NCI-H2107 (cell line): ENCODE data around the gene LHCGR.
"Not testable (repeated sequence)": the region's sequence is repeated elsewhere in the genome, so short reads cannot be mapped to it uniquely, and the experiment has no call there.

Experiments used
- DNase-seq: peaks from one replicate; lab custom pipeline; 2025; lab: John Stamatoyannopoulos, UW

Gene LHCGR

GRCh38 chr2:48709096-48710034 lies 46.2 kb downstream of the LHCGR start:
- no peak for DNase-seq

DNA sequence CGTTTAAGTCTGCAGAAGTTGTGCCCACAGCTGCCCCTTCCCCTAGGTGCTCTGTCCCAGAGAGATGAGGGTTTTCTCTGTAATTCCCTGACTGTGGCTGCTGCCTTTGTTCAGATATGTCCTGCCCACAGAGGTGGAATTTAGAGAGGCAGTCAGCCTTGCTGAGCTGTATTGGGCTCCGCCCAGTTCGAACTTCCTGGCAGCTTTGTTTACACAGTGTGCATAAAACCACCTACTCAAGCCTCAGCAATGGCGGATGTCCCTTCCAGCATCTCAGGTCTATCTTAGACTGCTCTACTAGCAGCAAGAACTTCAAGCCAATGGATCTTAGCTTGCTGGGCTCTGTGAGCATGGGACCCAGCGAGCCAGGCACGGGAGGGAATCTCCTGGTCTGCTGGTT lies 48.1 kb downstream of the LHCGR start:
- DNase-seq, result no peak

DNA sequence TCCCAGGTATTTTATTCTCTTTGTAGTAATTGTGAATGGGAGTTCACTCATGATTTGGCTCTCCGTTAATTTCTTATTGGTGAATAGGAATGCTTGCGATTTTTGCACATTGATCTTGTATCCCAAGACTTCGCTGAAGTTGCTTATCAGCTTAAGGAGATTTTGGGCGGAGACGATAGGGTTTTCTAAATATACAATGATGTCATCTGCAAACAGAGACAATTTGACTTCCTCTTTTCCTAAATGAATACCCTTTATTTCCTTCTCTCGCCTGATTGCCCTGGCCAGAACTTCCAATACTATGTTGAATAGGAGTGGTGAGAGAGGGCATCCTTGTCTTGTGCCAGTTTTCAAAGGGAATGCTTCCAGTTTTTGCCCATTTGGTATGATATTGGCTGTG lies 51.9 kb downstream of the LHCGR start:
- DNase-seq, result not testable (repeated sequence)

DNA sequence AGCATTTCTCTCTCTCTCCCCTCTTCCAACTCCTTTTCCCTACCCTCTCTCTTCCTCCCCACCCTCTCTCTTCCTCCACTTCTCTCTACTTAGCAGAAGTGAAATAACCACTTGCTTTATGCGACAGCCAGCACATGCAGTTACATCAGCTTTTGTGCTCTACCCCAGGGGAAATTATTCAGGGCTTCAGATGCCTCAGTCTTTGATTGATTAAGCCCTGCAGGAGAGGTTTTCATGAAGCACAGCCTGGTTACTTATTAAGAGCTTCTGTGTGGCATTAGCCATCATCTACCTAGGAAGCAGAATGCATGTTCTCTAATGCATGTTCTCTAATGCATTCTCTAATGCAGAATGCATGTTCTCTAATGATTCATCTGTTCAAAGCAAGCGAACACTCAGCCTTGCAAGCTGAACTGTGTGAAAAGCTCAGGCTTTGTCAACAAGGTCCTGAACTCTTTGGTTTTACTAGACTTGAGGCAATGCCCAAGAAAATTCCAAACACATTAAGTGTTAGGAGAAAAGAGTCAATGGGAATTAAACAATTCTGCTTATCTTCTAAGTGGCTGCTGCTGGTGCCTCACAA lies 56.1 kb downstream of the LHCGR start:
- DNase-seq, result no peak

DNA sequence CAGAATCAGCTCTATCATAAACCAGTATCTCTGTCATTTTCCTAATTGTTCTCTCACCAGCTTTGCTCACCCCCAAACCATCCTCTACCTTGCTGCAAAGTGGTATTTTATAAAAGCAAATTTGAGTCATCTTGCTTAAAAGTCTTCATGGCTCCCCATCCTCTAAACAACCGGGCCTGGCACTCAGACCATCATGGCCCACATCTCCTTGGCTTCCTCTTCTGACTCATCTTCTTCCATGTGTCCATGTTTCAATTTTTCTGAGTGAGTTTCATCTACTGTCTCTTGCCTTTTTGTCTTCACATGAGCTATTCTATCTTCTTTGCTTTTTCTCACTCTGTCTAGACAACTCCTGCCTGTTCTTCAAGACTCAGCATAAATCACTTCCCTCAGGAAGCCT lies 58.6 kb downstream of the LHCGR start:
- DNase-seq, result no peak

DNA sequence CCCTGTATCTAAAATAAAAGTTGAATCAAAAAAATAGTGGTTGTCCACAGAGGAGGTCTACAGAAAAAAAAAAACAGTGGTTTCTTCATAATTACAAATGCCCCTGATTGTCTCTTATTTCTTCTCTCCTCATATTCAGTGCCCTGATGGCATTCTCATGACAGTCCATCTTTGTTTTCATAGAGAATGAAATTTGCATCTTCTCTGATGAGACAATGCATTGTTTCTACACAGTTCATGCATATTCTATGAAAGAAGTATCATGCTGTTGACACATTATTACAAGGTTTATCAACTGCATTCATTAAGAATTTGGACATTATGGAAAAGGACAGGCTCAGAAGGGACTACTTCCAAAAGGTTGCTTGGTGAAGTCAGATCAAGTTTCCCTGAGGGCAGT lies 59.5 kb downstream of the LHCGR start:
- DNase-seq, result no peak

- DNase-seq, result no peak
Observed at GRCh38 chr2:48694149-48694548, 61.4 kb downstream of the LHCGR start.

DNA sequence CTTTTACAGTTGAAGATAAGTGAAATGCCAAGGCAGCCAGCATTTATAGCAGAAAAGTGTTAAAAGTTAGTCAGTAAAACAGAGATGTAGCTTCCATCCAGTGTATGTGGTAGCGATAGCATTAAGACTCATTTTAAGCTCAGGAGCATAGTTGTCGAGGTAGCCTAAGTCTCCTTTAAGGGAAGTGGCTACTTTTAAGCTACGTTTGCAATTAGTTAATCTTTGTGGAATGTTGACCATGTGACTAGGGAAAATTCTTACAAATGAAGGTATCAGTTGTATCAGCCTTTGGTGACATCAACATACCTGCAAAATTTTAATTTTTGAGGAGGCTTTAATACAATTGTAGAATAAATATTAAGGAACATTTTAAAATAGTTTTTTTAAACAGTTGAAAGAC lies 61.9 kb downstream of the LHCGR start:
- no peak for DNase-seq

- no peak for DNase-seq
Observed at GRCh38 chr2:48693066-48693465, 62.5 kb downstream of the LHCGR start.

- no peak for DNase-seq
Observed at GRCh38 chr2:48691935-48692691, 63.4 kb downstream of the LHCGR start.

DNA sequence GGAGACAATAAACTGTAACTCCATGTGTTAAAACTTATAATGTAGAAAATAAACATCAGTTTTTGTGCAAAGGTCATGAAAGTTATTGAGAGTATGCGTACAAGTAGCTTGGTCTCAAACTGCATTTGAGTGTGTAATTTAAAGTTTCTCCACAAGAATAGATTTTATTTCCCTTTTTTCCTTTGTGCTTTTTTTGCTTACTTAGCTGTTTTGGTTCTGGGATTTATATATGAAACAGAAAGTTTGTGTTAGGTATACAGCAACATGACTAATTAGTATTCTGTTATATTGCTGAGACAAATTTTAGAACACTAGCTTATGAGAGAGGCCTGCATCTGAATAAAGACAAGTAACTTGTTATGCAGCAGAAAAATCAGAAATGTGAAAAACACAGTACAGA lies 70.4 kb downstream of the LHCGR start:
- DNase-seq, result no peak

DNA sequence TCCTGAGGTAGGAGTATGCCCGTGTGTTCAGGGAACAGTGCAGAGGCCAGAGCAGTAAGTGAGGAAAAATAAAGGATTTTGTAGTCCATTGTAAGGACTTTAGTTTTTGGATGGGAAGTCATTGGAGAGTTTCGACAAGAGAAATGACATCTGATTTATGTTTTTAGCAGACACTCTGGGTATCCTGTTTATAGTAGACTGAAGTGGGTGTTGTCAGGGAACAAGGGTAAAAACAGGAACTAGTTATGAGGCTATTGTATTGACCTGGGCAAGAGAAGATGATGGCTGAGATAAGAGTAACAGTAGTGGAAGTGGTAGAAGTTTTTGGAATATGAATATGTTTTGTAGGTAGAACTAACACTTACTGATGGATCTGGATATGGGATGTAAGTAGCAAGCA lies 78.1 kb downstream of the LHCGR start:
- DNase-seq, result no peak

- no peak for DNase-seq
Observed at GRCh38 chr2:48674933-48675332, 80.6 kb downstream of the LHCGR start.

DNA sequence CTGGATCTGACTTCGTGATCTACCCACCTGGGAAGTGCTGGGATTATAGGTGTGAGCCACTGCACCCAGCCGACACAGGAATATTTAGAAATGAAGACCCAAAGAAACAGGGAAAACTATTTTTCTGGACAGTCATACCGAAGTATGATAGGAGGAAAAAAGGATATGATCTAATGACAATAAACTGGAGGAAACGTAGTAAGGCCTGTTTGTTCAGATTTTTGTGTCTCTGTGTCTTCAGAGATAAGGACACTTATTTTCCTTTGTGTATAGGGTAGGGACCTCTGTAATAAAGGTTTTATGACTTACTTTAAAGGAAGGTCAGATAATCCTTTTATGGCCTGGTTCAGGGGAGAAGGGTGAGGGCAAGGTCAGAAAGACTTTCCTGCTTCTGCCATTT lies 81.9 kb downstream of the LHCGR start:
- no peak for DNase-seq

DNA sequence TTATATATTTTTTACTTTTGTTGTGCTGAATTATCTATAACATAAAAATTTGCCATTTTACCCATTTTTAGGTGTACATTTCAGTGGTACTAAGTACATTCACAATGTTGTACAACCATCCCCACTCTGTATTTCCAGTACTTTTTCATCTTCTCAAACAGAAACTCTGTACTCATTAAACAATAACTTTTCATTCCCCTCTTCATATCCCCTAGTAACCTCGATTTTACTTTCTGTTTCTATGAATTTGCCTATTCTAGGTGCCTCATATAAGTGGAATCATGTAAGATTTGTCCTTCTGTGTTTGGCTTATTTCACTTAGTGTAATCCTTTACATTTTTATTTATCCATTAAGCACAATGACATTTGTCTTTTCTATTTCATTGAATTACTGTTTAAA lies 86.5 kb downstream of the LHCGR start:
- no peak for DNase-seq

DNA sequence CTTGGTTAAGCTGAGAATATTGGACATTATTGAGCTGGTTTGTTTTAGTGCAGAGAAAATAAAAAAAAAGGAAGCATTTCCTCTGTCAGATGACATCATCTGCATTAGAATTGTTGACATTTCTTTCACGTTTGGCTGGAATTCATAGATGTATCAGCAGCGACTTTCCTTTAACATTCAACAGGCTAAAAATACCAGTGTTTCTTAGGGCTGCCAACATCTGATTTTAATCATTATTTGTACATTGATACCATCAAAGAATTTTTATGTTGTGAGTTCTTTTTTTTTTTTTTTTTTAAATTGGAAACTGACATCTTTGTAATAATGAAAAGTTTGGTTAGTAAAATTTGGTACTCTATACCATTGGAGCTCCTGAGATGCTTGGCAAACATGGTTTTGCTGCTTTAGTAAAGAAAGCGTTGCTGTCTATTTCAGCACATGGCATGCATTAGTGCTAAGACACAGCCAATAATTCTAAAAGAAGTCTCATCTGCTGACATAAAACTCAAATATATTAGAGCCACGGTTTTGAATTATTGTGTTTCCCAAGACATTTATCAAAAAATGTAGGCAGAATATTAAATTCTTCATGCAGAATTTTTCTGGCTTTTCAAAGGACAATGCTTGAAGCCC lies 104.2 kb downstream of the LHCGR start:
- no peak for DNase-seq

DNA sequence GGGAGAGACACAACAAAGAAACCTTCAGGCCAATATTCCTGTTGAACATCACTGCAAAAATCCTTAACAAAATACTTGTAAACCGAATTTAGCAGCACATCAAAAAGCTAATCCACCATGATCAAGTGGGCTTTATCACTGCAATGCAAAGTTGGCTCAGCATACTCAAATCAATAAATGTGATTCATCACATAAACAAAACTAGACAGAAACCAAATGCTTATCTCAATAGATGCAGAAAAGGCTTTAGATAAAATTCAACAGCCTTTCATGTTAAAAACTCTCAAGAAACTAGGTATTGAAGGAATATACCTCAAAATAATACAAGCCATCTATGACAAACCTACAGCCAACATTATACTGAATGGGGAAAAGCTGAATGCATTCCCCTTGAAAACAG lies 117.3 kb downstream of the LHCGR start:
- DNase-seq, result no peak
